GM18526 (cell line): ENCODE data around the gene MSANTD2.

ENCODE experiments used
- POLR2A ChIP-seq: IDR thresholded peaks from 3 replicates; pipeline ENCODE4 v1.6.1; 2011; ENCODE audit not compliant: insufficient read length; ENCODE audit errors: extremely low read depth

MSANTD2 gene

GRCh38 chr11:124753624-124754023 is 46.6 kb downstream of the MSANTD2 start:
- no peak for TF ChIP-seq POLR2A

GRCh38 chr11:124753205-124753604 is 47.0 kb downstream of the MSANTD2 start:
- no peak for TF ChIP-seq POLR2A

DNA sequence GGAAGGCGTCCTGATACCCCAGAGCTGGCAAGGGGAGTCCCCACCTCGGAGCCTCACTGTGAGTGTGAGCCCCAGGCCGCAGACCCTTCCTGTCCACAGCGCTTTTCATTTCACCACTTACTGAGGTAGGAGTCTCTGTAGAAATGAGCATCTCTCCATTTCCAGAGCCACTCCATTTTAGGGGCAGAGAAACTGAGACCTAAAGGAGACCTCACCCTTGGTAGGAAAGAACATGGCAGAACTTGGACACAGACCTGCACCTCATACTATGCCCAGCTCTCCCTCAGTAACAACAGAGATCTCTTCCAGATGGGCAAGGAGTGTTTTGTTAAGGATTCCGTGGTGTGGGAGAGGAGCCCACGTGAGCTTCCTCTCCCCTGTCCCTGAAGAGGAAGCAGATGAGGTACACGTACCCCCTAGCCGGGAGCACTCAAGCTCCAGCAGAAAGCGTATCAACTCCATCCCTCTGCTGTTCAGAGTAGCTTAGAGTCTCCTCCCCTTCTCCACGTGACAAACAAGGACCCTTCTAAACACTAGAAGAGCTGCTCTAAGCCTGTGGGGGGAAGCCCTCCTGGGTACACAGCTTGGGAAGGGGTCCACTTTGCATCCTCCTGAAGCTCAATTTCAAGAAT is 47.6 kb downstream of the MSANTD2 start:
- TF ChIP-seq POLR2A, result no peak

DNA sequence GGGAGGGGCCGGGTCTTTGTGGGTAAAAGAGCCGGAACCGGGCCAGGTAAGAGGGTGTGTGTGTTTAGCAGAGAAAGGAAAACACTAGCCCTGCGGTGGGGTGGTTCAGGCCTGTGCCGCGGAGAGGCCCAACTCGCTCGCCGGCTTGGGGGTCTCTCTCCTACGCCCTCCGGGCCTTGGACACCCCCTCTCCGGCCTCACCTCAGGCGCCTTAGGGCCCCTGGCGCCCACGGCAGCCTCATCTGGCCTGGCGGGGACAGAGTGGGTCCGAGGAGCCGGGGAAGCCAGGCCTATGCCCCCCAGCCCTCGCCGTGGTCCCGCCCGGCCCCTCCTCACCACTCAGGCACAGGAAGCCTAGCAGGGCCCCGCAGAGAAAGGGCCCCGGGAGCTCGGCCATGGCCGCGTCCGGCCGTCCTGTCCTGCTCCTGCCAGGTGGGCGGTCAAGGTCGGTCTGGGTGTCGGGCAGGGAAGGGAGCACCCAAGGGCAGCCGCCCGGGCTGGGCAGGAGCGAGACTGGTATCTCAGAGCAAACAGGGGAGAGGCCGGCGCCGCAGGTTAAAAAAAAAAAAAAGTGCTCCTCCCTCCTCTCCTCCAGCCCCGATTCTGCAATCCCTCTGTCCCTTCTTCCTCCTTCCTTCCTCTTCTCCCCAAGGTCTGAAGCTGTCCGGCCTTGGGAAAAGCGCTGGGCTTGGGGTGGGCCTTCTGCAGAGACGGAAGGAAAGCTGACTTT is 48.3 kb downstream of the MSANTD2 start, which contains the start of gene VSIG2:
TSS of gene VSIG2 (minus strand) at position 515 of the 730 bp plus-strand sequence. CDS start at position 397, 118 bp downstream.
- TF ChIP-seq POLR2A, result no peak

- no peak for TF ChIP-seq POLR2A
These were observed 48.8 kb downstream of the MSANTD2 start for GRCh38 chr11:124751391-124751740.

DNA sequence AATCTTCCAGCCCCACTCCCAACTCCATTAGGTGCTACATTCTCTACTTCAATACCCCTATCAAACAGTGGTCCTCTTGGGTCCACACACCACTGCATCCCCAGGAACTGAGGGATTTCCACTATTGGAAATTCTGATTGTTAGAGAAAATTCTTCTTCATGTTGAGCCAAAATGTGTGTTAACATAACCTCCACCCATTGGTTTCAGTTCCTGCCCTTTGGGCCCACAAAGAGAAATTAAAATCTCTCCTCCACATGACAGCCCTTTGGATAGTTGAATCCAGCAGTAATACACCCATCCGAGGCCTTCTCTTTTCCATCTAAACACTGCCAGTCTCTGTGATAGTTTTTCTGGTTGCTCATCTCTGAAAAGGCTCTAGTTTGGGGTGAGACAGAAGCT is 50.3 kb downstream of the MSANTD2 start:
- no peak for TF ChIP-seq POLR2A

DNA sequence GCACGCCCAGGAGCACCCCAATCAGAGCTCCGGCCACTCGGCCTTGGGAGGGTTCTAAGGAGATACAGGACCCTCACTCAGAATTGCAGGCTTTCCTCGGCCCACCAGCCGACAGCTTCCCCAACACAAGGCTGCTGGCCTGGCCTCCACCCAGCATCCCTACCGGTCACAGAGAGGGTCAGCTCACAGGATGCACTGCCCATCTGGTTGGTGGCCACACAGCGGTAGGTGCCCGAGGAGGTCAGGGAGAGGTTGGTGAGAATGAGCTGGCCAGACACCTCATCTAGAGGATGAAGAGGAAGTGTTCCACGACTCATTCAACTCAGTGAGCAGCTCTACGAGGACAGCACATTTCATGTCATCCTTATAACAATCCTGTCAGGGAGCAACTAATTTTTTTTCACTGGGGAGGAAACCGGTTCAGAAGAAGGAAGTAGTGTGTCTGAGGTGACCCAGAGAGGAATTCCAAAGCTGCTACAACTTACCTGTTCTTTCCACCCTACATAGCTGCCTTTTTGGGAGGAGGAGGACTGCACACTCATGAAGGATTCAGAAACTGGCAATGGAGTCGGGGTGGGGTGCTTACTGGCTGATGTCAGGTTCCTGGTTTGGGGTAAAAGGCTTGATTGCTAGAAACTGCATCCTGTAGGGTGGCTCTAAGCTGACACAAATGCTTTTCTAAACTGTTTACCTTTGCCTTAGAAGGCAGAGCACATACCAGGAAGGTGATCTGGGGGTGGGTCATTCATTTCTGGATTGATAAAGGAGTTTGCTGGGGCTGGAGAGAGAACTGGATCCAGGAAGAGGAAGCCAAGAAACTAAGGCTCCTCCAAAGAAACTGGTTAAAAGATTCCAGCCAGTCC is 51.5 kb downstream of the MSANTD2 start:
- TF ChIP-seq POLR2A, result no peak

GRCh38 chr11:124748100-124748418 is 52.1 kb downstream of the MSANTD2 start:
- no peak for TF ChIP-seq POLR2A

DNA sequence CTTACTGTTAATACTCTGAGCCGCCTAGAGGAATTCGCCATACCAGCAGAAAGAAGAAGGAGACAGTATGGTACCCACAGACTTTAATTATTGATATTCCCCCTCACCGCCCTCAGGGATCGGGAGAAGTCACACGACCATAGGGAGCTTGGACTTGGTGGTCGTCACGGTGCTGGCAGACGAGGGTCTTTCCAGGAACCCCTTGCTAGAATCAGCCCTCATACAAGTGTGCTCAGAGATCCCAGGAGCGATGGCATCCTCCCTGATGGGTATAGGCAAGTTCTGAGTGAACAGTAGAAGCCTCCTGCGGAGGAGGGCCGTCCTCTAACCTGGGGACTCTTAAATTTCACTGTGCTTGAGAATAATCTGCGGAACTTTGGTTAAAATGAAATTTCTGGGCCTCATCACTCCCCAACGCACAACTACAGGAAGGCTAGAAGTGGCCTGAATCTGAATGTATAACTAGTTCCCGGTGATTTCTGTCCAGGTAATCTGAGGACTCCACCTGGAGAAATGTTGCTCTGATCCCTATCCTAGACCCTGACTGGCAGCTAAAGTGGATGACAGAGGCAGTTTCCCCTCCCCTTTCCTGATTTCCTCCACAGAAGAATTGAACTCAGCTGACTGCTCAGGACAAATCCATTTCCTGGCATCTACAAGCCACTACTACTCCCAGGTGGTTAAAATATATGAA is 52.7 kb downstream of the MSANTD2 start:
- TF ChIP-seq POLR2A, result no peak

GRCh38 chr11:124746621-124747243 is 53.5 kb downstream of the MSANTD2 start:
- peak; percentile 65 for TF ChIP-seq POLR2A

- no peak for TF ChIP-seq POLR2A
These were observed 54.2 kb downstream of the MSANTD2 start for GRCh38 chr11:124745835-124746620.

- no peak for TF ChIP-seq POLR2A
These were observed 54.9 kb downstream of the MSANTD2 start for GRCh38 chr11:124745270-124745834.

GRCh38 chr11:124743050-124743449 is 57.2 kb downstream of the MSANTD2 start:
- TF ChIP-seq POLR2A, result no peak

- no peak for TF ChIP-seq POLR2A
These were observed 57.7 kb downstream of the MSANTD2 start for GRCh38 chr11:124742555-124742954.
